Left lobe of liver (tissue), 2 donors: Measurements from ENCODE around the gene SPDYE16. TPM values are rescaled to one million over a fixed set of nuclear protein-coding genes. Genes with fewer than 3 reads are reported as not detected.
"Not testable (repeated sequence)": the region's sequence is repeated elsewhere in the genome, so short reads cannot be mapped to it uniquely, and the experiment has no call there.

Experiments used
- ATAC-seq: fragments of 200-7000 bp; cut with Tn5 transposase; one replicate; pipeline ENCODE4 v1.9.1; 2020; ENCODE audit warnings: mild to moderate bottlenecking, moderate library complexity
- DNase-seq: peaks from one replicate; pipeline ENCODE4 v3.0.0-alpha.2; 2020; ENCODE audit warnings: low spot score
- total RNA-seq: library from RNA; stranded (reverse); gene quantifications from one replicate; pipeline ENCODE4 v1.2.1, GENCODE V29; 2021
- donor health status: DM: no; HTN: no; CAD: no; lungs with moderate emphysema.
- donor health status: DM: no; HTN: yes; CAD: no.

The SPDYE16 gene
- total RNA-seq, 1 donor from 2014 or later = 0.13 TPM

- no peak for DNase-seq
- no peak for ATAC-seq
These were observed 37.7 kb downstream of the SPDYE16 start for GRCh38 chr7:76505168-76506080.

- DNase-seq, ATAC-seq: not testable (repeated sequence)
These were observed 38.5 kb downstream of the SPDYE16 start for GRCh38 chr7:76504351-76505167.

GRCh38 chr7:76503244-76503643, 39.9 kb downstream of the SPDYE16 start:
- ATAC-seq, DNase-seq: not testable (repeated sequence)

GRCh38 chr7:76502836-76503235, 40.3 kb downstream of the SPDYE16 start:
- DNase-seq, ATAC-seq: not testable (repeated sequence)

GRCh38 chr7:76502224-76502623, 40.9 kb downstream of the SPDYE16 start:
- not testable (repeated sequence) for ATAC-seq, DNase-seq

GRCh38 chr7:76499924-76500241, 43.2 kb downstream of the SPDYE16 start:
- DNase-seq = not testable (repeated sequence)
- ATAC-seq = peak; percentile 6

GRCh38 chr7:76499201-76499923, 43.7 kb downstream of the SPDYE16 start:
- not testable (repeated sequence) for ATAC-seq

GRCh38 chr7:76498583-76499200, 44.4 kb downstream of the SPDYE16 start:
- ATAC-seq, DNase-seq: not testable (repeated sequence)

More at GRCh38 chr7:76499201-76499923, 43.7 kb downstream of the SPDYE16 start:
- not testable (repeated sequence) for DNase-seq

GRCh38 chr7:76497918-76498582, 45.0 kb downstream of the SPDYE16 start:
- peak; percentile 6 for ATAC-seq
- DNase-seq = not testable (repeated sequence)

DNA sequence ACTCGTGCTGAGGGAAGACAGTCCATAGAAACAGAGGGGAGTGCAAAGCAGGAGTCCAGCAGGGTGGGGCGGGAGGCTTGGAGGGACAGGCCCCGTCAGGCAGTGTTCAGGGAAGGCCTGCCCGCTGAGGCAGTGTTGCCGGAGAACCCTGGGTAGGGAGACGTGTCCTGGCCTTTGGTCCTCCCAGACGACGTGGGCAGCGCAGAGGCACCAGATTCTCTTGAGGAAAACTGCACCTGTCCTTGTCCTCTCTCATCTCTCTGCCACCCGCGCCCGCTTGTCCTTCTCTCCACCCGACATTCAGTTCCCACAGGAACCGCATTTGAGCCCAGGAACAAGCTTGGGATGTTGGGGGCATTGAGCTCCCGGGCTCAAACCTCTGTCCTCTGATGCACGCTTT, 47.4 kb downstream of the SPDYE16 start:
- ATAC-seq, DNase-seq: not testable (repeated sequence)

DNA sequence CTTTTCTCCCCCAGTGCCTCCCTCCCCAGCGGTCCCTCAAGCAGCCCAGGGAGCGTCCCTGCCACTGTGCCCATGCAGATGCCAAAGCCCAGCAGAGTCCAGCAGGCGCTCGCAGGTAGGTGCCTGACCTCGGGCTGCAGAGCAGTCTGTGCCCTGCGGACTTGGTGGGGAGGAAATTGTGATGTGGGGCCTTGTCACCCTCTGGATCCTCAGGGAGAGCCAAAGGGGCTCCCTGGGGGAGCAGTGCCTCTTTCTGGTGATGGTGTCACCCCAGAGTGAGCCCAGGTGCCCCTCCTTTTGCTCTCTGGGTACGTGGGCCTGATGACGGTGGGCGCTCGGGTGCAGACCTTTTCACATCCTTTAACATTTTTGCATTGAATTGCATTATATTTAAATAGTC, 51.0 kb downstream of the SPDYE16 start:
- not testable (repeated sequence) for DNase-seq, ATAC-seq

GRCh38 chr7:76487969-76488368, 55.1 kb downstream of the SPDYE16 start:
- not testable (repeated sequence) for DNase-seq
- peak; percentile 14 for ATAC-seq

DNA sequence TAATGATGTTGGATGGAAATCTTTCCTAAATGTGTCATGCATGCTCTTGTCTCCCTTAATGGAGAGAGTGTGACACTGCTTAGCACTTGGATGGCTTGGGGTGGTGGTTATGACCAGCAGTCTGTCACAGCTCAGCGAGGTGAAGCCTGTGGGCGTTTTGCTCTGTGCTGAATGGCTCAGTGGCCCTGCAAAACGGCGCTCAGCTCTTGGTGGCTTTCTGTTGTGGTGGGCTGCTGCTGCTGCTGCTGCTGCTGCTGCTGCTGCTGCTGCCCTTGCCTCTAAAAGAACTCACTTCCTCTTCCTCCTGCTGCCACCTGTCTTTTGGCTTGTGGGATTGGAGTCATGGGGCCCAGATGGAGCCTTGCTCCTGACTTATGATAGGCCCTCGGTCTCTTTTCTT, 56.5 kb downstream of the SPDYE16 start:
- ATAC-seq, DNase-seq: not testable (repeated sequence)

- not testable (repeated sequence) for ATAC-seq, DNase-seq
These were observed 57.1 kb downstream of the SPDYE16 start for GRCh38 chr7:76485822-76486610.

DNA sequence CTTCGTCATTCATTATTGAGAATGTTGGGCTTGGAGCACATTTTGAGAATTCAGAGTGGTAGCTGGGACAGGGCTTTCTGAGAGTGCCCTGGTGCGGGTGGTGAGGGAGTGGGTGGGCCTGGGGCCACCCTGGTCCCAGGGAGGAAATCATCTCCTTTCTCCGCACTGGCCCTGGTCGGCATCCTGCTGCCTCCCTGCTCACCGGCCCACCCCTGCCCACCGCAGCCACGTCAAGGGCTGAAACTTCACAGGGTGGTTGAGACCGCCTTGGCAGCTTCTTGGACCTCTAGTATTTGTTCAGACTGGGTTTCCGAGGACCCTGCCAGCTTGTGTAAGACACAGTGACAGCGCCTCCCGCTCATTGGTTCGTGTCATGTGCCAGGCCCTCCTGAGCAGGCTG, 58.6 kb downstream of the SPDYE16 start:
- not testable (repeated sequence) for ATAC-seq, DNase-seq

DNA sequence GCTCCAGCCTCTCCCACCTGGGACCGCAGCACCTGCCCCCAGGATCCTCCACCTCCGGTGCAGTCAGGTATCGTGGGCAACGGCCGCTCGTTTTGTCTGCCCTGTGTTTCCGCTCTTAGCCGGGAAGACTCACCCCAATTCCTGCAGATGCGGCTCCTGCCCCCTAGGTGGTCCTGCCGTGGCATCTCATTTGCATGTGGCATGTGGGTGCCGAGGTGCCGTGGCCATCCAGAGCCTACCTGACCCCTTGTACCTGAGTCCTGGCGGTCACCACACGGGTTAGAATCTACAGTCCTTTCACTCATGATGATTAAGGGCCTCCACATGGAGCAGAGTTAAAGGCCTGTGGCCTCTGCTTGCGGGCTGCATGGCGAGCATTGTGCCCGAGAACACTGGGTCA, 60.0 kb downstream of the SPDYE16 start:
- not testable (repeated sequence) for ATAC-seq, DNase-seq

- not testable (repeated sequence) for ATAC-seq, DNase-seq
These were observed 60.4 kb downstream of the SPDYE16 start for GRCh38 chr7:76482660-76483059.
